GM19328 (cell line): Measurements from ENCODE around the gene RANBP6.

ENCODE experiments used
- ATAC-seq: cut with Tn5 transposase; IDR thresholded peaks from one replicate; pipeline ENCODE4 v1.9.1; 2021; ENCODE audit warnings: mild to moderate bottlenecking, moderate library complexity; ENCODE audit not compliant: unreplicated experiment

RANBP6 gene

DNA sequence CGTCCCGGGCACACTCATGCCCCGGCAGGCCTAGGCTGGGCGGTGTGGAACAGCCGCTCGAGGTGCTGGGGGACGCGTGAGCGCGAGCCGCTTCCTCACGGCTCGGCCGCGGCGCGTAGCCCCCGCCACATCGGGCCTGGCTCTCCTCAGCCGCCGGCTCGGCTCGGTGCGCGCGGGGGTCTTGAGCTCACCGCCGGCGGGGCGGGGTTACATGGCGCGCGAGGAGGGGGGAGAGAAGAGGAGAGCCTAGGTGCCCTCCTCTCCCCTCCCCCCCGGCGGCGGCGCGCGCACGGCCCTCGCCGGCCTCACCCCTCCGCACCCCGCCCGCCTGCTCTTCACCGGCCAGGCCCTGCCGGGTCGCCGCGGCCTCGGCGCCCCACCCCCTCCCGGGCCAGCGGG lies 7.7 kb downstream of the RANBP6 start:
- peak; percentile 47 for ATAC-seq

DNA sequence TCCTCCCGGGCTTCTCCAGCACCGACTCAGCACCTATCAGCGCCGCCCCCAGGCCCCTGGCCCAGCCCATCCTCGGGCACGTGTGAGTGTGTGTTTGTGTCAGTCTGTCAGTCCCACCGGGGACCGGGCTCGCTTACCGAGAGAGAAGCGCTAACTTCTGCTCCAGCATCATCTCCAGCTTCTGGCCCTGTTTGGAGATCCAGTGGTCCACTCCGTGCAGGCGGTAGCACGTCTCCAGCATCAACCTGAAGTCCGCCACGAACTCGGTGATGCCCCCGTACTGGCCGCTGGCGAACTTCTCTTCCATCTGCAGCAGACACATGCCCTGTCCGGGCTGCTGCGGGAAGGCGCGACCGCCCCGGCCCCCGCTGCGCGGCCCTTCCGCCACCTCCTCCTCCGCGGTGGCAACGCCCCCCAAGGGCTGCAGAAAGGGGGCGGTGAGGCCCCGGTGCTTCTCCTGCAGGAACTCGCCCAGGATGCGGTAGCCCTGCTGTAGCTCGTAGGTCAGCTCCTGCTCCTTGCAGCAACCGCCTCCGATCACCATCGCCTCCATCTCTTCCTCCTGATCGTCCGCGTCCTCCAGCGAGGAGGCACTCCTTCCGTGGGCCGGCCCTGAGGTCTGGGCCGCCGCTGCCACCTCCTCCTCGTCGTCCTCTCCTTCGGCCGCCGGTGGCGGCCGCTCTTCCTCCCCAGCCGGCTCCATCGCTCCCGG lies 8.2 kb downstream of the RANBP6 start:
- ATAC-seq: peak; percentile 66

GRCh38 chr9:6006749-6007057 lies 8.7 kb downstream of the RANBP6 start:
- ATAC-seq: no peak

GRCh38 chr9:6000955-6001354 lies 14.5 kb downstream of the RANBP6 start:
- ATAC-seq: no peak

DNA sequence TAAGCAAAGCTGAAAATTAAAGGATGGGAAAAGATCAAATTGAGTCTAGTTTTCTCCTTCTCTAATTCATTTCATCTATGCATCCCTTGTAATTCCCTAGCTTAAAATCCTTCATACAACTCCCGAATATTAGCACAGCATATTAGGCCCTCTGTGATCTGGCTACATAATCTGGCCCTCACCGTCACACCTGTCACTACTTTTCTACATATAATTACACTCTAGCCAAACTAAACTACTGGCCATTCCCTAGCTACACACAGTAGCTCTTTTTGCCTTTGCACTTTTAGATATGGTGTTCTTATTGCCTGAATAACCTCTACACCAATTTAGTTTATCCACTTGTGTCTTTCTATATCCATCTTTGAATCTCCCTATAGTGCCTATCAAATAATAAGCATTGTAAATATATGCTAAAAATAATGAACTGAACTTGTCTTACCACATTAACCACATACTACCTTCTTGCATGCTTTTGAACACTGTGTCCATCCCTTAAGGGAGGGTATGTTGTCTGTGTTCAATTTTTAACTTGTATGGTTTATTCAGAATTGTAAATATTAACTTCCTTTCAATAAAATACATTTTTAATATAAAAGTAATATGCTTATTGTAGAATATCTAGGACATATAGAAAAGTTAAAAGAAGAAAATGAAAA lies 15.9 kb downstream of the RANBP6 start:
- ATAC-seq: no peak

- no peak for ATAC-seq
These were observed 20.9 kb downstream of the RANBP6 start for GRCh38 chr9:5994493-5994892.

DNA sequence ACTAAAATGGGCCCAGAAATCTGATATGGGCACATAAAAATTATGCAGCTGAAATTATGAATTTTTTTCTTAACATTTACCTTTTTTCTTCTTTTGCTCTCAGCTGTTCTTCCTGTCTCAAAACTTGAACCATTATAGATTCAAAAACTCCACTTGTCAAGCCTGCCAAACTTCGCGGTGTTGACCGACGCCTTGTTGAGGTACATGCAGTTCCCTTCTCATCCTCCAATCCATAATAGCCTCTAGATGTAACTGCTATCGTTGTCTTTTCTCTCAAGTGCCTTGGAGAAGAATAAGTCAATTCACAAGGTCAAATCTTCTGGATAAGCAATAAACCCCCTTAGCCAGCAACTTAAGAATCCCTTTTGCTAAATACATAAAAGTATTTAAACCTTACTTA lies 27.2 kb downstream of the RANBP6 start:
- no peak for ATAC-seq

- ATAC-seq: no peak
These were observed 32.4 kb downstream of the RANBP6 start for GRCh38 chr9:5983042-5983441.

DNA sequence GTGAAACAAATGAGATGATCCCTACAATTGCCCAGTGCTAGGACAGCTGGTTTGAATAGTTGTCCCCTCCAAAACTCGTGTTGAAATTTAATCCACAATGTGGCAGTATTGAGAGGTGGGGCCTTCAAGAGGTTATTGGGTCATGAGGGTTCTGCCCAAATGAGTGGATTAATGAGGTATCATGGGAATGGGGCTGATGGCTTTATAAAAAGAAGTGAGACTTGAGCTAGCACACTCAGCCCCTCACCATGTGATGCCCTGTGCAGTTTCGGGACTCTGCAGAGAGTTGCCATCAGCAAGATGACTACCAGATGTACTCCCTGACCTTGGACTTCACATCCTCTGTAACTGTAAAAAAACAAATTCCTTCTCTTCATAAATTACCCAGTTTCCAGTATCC lies 33.1 kb downstream of the RANBP6 start:
- ATAC-seq: no peak

- ATAC-seq: no peak
These were observed 36.9 kb downstream of the RANBP6 start for GRCh38 chr9:5978523-5978922.

GRCh38 chr9:5976674-5977397 lies 38.6 kb downstream of the RANBP6 start:
- no peak for ATAC-seq

DNA sequence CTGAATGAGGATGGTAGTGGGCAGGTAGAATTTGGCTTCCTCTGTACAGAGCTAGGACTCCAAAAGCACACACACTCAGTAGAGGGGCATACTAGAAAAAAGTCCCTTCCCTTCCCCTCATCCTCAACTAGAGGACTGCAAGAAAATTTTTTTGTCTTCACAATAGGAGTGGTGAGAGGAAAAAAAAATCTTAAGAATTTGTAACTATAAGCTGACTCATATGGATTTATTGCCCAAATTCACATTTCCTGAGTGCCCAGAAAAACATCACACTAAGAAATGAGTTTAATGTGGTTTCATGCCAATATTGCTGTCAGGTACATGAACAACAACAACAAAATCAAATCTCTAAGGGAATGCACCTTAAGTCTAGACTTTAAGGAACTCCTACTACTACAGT lies 43.7 kb downstream of the RANBP6 start:
- no peak for ATAC-seq
